Esophagus muscularis mucosa (tissue), 4 donors: ENCODE measurements around the gene GLA.

Experiments used
- CTCF ChIP-seq, 3 experiments: fragments of 200-600 bp in 2 of 3; fragments of 450-650 bp in 1 of 3; sonication (generic) in 2 of 3; IDR thresholded peaks; one replicate each; pipeline ENCODE4 v1.5.1; 2017 to 2019; ENCODE audit warnings: antibody characterized with exemption in 3 of 3, mild to moderate bottlenecking in 2 of 3, moderate library complexity in 1 of 3
- EP300 ChIP-seq: sonication (generic); formaldehyde crosslinking; IDR thresholded peaks from one replicate; pipeline ENCODE4 v1.6.1; 2017; ENCODE audit warnings: antibody characterized with exemption
- POLR2A ChIP-seq: fragments of 450-650 bp; IDR thresholded peaks from one replicate; pipeline ENCODE4 v1.6.1; 2017; ENCODE audit warnings: antibody characterized with exemption, moderate library complexity, mild to moderate bottlenecking, low read depth
- POLR2AphosphoS5 ChIP-seq, 2 donors: sonication (generic); formaldehyde crosslinking; IDR thresholded peaks; one replicate each; pipeline ENCODE4 v1.6.1; 2017; ENCODE audit warnings: antibody characterized with exemption in 2 of 2

DNA sequence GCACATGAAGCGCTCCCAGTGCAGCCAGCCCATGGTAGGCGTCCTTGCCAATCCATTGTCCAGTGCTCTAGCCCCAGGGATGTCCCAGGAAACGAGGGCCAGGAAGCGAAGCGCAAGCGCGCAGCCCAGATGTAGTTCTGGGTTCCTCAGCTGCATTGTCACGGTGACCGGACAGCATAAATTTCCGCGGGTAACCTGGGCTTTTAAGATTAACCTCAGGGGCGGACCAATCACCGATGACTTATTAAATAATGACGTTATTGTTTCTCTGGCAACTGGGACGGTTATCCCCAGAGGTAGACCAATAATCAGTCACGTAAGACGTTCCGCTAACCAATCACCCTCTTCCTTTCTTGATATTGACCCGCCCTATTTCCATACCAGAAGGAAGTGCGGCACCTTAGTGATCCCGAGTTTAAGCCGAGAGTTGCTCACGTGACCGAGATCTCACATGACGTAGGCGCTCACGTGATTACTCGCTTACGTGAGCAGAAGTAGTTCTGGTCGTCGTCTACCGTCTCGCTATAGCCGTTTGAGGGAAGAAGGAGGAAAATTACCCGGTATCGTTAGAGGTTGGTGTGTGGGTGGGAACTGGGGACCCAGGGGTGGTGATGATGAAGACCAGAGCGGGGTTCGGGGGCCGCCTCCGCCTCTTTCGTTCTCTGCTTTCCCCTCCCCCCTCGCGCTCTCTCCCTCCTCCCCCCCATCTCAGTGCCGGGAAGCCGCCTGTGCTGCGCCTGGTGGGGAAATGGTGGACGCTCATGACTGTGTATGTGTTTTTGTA, at the start of gene GLA, which contains the start of gene HNRNPH2:
- TF ChIP-seq POLR2A (peak; percentile 76), CTCF (IDR thresholded peaks at IDR 0.05) (peak in 2 of 3 experiments; percentile 6 to 28), POLR2AphosphoS5 (IDR thresholded peaks at IDR 0.05) (peak; percentile 91 to 99), EP300 (peak; percentile 40)
